ENCODE data around the gene HOXC5. TPM values are rescaled to one million over a fixed set of nuclear protein-coding genes. Genes with fewer than 3 reads are reported as not detected.

HOXC5 gene
- total RNA-seq, 1 donor from 2014 or later = 0.12 TPM

DNA sequence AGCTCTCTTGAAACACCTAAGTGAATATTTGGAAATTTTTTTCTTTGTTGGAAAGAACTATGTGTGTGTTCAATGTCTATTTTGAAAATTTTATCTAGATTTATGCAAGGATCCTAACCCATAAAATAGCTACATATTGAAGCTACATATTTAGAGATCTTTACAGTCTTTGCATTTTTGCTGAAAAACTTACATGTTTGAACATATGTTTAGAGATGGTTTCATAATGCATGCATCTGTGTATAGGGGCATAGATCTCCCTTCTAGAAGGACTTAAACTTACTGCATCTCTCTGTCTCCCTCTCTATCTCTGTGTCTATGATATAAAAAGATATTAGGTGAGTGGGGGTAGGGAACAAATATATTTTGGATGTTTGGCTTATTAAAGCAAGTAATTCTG lies 12.6 kb downstream of the HOXC5 start:
- no peak for DNase-seq (ENCODE audit: extremely low read depth, low read depth, low spot score)

DNA sequence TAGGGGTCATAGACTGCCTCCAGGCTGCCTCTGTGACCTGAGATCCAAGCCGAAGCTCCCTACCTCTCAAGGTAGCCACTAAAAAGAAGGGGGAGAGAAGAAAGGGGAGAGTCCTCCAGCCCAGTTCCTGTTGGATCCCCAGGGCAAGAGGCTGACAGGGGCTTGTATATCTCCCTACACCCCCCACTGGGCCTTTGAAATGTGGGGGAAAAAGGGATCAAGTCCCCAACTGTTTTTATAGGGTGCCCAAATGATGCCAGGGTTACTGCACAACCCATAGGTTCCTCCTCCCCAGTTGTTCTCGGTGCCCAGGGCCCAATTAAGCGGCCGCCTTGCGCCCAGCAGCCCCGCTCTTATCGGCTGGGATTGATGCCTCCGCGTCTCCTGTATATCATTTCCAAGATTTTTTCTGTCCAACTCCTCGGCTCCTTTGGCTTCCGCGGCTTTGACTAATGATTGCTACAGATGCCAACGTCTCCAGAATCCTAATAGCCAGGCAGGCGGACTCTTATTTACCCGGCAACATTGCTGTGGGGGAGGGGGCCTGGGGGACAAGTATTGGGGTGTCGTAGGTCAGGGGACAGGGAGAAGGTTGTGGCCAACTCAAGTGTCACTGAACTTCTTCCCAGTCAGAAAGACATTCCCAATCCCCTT lies 13.1 kb downstream of the HOXC5 start:
- no peak for DNase-seq (ENCODE audit: extremely low read depth, low read depth, low spot score)

DNA sequence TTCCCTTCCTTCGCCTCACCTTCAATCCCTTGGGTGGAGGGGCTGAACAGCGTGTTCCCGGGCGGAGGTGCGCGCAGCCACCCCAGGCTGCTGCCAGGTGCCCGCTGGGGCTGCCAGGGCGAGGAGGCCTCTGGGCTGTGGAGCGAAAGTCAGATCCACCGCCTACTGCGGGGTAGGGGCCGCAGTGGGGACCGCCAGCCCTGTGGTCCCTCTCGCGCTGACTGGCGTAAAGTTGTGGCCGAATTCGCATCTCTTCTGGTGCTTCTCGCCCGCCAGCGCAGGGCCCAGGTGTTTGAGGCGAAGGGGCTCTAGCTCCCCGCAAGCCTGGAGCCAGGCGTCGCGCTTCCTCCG lies 13.9 kb downstream of the HOXC5 start:
- DNase-seq (ENCODE audit: extremely low read depth, low read depth, low spot score) = no peak

DNA sequence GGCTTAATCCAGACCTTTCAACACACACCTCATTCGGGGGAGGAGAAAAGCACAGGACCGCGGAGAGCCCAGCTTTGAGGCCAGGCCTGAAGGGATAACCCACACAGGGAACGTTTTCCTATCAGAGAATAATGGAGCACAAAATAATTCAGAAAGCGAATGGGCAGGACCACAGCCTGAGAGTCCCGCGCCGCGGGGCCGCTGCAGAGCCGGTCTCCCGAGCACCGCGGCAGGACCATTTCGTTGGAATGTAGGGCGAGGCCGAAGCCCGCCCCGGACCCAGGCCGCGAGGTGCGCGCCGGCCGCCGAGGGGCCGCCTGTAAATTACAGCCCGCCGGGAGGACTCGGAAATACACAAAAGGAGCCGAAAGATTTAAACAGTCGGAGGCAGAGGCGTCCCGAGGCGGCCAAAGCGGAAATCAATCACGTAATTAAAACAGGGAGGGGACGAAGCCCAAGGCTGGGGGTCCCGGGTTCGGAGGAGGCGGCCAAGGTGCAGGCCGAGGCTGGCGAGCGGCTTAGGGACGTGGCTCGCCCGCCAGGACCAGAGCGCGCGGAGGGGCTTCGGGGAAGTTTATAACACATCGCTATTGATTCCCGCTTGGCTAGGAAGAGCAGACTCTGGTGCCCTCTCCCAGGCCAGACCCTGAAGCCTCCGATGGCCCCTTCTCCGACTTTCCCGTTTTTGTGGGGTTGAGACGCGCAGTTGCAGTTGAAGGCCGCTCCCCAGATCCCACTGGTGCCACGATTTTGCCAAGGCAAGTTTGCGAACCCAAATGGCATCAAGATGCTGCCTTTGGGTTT lies 14.5 kb downstream of the HOXC5 start:
- DNase-seq (ENCODE audit: extremely low read depth, low read depth, low spot score) = no peak

DNA sequence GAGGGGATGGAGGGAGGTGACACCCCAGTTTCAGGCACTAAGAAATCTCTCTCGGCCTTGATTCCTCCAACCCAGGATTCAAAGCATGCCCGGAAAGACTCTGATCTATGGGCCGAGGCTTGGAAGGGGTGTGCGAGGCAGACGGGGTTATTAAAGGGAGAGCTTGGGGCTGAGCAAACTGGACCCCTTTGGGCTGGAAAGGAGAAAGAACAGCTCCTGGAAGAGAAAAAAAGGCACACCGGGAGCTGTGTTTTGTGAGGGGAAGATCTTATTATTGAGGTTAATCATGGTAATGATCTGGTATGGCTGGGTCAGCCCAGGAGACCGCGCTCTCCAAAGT lies 15.1 kb downstream of the HOXC5 start:
- no peak for DNase-seq (ENCODE audit: extremely low read depth, low read depth, low spot score)

DNA sequence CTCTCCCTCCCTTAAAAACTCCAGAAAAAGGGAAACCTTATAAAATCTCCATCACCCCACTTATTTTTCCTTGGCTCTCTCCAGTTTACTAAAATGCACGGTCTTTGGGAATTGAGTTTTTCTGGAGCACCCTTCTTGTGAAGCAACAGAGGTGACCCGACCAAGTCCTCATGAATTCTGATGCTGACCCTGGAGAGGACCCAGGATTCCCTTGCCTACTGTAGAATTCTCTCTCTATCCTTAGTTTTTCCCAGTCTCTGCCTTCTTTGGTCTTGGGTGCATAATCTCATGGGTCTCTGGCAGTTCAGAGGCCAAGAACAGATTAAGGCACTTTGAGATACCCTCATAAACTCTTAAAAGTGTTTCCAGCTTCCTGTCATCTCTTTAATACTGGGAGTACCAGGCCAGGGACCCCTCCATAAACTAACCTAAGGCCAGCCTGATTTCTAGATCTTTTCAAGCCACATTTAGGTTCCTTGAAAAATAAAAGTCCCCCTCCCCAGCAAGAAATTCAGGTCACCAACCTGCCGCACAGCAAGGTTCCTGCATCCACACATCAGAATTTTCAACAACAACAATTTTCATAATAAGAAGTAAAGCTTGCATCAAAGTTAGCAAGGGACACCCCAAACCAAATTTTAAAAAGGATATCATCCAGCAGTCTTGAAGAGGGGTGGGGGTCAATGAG lies 15.7 kb downstream of the HOXC5 start:
- DNase-seq (ENCODE audit: extremely low read depth, low read depth, low spot score) = no peak

DNA sequence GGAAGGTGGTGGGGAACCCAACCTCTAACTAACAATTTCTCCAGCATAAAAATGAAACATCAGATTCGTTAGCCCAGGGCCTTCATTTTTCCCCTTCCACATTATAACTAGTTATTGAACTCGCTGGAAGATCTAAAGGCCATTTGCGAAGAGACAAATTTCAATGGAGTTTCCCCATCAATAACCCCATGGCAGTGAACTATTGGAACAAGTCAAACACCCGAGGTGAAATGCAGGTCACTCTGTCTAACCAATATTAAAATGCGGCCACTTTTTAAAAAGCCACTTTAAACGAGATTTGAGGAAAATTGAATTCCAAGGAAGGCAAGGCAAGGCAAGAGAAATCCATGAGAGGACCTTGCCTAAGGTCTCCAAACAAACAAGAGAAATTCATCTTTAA lies 16.3 kb downstream of the HOXC5 start:
- DNase-seq (ENCODE audit: extremely low read depth, low read depth, low spot score) = no peak

DNA sequence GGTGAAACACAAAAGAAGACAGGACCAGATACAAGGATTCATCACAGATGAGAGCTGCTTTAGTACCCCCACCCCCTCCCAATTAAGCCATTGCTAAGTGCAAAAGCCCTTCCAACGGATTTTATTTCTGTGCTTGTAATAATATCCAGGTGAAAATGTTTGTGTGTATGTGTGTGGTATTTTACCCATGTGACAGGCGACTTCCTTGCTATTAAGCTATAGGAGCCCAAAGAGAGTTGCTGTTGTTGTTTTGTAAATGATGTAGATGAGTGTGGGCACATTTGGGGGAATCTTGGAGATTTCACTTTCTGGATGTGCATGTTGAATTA lies 17.6 kb downstream of the HOXC5 start:
- DNase-seq (ENCODE audit: extremely low read depth, low read depth, low spot score) = no peak

DNA sequence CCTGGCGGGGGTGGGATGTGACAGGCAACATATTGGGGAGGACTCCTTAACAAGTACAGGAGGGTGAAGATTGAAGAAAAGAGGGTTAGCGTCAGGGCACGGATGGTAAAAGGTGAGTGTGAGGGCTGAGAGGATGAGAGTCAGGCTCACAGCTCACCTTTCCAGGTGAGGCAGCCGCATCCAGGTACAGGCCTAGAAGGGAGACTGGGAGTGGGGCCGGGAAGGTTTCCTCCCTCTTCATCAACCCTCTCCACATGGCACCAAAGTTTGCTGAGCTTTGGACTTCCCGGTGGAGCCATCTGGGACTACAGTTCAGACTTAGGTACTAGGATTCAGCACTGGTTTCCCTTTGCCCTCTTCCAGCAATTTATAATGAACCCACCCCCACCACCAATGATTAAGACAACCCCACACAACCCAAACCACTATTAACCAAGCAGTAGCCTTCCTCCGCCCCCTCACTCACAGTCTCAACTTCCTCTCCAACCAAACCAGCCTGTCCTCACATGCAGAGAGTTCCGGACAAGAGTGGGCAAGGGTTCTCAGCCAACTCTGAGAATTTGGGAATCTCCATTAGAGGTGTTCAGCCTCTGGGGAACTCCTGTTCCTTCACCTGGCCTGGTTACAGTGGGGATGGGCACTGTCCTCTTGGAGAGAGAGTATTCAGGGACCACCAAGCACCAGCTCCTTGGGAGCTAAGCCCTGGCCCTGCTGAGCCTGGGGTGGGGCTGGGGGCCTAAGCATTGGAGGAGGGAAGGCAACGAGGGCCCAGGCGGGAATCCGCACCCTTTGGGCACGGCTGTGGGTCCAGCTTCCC lies 18.4 kb downstream of the HOXC5 start:
- no peak for DNase-seq (ENCODE audit: extremely low read depth, low read depth, low spot score)

DNA sequence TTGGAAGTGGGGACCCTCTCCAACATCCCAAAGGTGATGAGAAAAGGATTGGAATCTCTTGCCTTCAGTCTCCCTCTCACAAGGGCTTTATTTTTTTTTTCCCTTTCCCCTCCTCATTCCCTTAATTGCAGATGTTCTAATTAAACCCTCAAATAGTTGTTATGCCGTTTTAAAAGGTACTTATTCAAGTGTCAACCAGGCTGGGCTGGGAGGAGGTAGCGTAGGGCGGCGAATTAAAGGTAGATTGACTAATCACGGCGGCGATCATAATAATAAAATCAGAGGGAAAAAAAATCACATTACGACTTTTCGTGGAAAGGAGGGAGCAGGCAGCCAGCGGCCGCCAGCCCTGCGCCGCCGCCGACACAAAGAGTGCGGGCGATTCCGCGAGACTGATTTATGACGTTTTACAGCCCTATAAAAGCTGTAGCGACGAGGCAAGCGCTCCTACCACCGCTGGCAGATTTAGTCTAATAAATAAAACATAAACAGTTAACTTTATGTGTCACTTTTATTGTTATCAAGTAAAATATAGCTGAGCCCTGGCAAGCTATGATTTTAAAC lies 19.1 kb downstream of the HOXC5 start:
- no peak for DNase-seq (ENCODE audit: extremely low read depth, low read depth, low spot score)

DNA sequence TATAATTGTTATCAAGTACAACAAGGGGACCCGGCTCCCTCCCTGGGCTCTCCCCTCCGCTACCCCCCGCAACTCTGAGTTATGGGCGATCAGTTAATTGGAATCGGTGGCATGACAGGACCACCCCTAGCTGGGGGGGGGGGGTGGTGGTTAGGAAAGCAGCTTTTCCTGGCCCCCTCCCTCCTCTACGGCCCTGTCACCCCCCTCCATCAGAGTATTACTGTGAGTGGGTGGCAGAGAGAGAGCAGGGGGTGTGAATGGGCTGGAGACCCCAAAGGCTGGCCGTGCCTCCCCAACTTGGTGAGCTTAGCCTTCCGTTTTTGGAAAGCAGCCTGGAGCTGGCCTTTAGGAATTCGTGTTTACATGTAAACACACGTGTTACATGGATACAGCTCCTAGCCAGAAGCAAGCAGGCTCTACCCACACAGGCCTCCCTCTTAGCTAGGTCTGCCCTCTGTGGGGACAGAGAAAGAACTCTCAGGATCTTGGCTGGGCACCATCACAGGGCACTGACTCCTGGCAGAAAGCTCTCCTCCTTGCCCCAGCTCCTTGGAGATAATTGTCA lies 19.7 kb downstream of the HOXC5 start:
- no peak for DNase-seq (ENCODE audit: extremely low read depth, low read depth, low spot score)

DNA sequence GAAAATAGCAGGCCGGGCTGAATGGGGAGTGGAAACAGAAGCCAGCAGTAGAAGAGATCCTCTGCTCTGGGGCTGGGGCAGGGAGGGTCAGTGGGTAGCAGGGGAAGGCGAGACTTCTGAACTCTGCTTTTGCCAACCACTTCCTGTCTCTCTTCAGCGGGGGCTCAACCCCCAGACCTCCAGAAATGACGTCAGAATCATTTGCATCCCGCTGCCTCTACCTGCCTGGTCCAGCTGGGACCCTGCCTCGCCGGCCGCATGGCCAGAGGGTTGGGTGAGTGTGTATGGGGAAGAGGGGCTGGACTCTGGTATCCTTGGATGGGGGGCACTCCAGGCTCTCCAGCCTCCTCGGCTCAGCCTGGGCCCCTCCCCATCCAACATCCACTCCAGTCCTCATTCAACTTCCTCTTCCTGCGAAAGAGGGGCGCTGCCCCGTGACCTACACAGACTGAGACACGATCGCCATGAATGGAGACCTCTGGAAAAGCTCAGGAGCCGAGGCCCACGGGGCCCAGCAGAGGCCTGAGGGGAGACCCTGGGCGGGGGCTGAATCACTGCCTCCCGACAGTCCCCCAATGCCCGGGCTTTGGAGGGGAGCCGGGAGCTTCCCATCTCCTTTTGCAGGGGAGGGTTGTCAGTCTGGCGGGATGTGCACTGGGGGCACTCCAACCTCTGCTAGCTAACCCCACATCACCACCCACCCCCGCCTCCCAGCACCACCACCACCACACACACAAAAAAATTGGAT lies 20.3 kb downstream of the HOXC5 start:
- DNase-seq (ENCODE audit: extremely low read depth, low read depth, low spot score) = no peak

DNA sequence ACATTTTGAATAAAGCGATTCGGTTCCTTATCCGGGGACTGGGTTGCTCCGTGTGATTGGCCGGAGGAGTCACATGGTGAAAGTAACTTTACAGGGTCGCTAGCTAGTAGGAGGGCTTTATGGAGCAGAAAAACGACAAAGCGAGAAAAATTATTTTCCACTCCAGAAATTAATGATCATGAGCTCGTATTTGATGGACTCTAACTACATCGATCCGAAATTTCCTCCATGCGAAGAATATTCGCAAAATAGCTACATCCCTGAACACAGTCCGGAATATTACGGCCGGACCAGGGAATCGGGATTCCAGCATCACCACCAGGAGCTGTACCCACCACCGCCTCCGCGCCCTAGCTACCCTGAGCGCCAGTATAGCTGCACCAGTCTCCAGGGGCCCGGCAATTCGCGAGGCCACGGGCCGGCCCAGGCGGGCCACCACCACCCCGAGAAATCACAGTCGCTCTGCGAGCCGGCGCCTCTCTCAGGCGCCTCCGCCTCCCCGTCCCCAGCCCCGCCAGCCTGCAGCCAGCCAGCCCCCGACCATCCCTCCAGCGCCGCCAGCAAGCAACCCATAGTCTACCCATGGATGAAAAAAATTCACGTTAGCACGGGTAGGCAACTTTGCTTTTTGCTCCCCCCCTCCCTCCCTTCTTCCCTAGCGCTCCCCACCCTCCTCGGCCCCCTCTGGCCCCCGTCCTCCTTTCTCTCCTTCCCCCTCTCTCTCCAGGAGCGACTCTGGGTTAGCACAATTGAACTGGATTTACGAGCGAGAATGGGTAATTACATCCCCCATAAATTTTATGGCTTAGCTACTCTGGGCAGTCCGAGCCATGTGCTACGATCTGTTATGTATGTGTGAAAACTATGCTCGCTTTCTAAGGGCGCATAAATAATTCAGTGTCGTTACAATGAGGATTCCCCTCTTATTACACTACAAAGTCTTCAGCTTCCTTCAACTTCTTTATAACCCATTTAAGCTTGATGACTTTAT lies 21.2 kb downstream of the HOXC5 start, which contains the start of gene HOXC4:
Gene HOXC4, plus strand, starts transcription at position 85 of the 991 bp plus-strand sequence. Its CDS starts 88 bp downstream, at position 173.
- no peak for DNase-seq (ENCODE audit: extremely low read depth, low read depth, low spot score)

DNA sequence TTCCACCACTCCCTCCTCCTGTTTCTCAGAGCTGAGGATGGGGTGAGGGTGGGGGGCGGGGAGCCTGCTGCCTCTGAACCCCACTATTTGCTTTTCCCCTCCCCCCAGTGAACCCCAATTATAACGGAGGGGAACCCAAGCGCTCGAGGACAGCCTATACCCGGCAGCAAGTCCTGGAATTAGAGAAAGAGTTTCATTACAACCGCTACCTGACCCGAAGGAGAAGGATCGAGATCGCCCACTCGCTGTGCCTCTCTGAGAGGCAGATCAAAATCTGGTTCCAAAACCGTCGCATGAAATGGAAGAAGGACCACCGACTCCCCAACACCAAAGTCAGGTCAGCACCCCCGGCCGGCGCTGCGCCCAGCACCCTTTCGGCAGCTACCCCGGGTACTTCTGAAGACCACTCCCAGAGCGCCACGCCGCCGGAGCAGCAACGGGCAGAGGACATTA lies 21.9 kb downstream of the HOXC5 start:
- DNase-seq (ENCODE audit: extremely low read depth, low read depth, low spot score) = no peak

DNA sequence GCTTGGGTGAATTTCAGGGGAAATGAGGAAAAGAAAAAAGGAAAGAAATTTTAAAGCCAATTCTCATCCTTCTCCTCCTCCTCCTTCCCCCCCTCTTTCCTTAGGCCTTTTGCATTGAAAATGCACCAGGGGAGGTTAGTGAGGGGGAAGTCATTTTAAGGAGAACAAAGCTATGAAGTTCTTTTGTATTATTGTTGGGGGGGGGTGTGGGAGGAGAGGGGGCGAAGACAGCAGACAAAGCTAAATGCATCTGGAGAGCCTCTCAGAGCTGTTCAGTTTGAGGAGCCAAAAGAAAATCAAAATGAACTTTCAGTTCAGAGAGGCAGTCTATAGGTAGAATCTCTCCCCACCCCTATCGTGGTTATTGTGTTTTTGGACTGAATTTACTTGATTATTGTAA lies 22.7 kb downstream of the HOXC5 start:
- DNase-seq (ENCODE audit: extremely low read depth, low read depth, low spot score) = no peak

DNA sequence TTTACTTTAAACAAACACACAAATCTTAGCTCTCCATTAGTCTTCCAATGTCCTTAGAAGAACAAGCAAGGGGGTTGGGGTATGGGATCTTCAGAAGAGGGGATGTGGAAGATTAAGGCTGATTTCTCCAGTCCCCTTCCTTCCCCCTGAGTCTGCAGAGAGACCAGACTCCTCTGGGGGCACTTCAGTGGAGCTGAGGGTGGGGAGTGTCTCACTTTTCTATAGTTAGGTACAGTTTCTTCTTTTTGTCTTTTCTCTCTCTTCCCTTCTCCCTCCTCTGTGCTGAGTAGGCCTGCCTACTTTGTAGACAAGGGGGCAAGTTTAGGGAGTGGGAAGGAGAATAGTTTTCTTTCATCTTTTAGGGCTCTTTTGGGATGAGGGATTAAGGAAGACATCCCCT lies 23.3 kb downstream of the HOXC5 start:
- no peak for DNase-seq (ENCODE audit: extremely low read depth, low read depth, low spot score)

DNA sequence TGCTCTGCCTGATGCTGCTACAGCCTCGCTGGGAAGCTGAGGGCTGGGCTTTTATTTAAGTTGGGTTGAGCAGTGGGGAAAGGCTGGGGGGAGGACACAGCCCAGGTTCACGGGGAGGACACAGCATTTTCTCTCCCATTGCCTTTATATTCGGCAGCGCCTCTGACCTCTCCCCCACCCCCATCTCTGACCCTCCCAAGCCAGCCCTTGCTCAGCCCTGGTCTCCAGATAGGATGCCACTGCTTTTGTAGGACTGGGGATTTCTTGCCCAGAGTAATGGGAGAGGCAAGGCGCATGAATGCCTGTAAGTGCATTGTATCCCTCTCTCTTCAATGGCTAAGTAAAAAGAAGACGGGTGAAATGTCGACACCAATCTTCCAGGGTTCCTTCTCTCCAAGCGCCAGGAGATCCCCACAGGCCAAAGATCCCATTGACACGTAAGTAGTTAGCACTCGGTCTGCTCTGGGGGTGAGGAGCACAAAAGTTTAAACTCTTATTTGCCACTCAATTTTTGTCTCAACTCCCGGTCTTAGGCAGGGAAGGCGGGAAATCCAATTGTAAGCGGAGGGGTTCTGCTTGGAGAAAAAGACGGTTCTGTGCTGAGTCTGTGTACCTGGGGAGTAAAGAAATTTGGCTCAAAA lies 25.4 kb downstream of the HOXC5 start:
- no peak for DNase-seq (ENCODE audit: extremely low read depth, low read depth, low spot score)

DNA sequence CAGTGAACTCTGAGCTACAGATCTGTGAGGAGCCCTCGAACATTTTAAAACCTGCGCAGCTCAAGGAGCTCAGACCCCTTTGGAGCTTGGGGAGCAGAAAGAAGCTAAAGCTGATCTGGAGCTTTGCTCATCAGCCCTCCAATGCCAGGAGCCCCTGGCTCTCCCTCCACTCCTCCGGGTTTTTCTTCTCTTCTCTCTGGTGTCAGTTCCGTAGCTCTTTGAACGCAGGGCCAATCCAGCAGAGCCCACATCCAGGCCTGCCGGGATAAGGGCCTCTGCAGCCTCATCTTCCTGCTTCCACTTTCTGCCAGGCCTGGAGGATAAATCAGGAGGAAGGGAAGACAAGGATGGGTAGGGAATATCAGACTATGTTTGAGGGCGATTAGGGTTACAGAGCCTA lies 26.8 kb downstream of the HOXC5 start:
- DNase-seq (ENCODE audit: extremely low read depth, low read depth, low spot score) = no peak
